ENCODE results near the gene ECI1.

Gene ECI1

GRCh38 chr16:2232094-2232990 lies 19.0 kb downstream of the ECI1 start:
- no peak for FAIRE-seq

- peak; percentile 69 for FAIRE-seq
Measured at GRCh38 chr16:2231016-2231931, 20.1 kb downstream of the ECI1 start.

- no peak for FAIRE-seq
Measured at GRCh38 chr16:2230376-2230775, 21.0 kb downstream of the ECI1 start.

GRCh38 chr16:2229632-2230250 lies 21.6 kb downstream of the ECI1 start:
- no peak for FAIRE-seq

- FAIRE-seq, result no peak
Measured at GRCh38 chr16:2229091-2229490, 22.3 kb downstream of the ECI1 start.

GRCh38 chr16:2228161-2228824 lies 23.1 kb downstream of the ECI1 start:
- no peak for FAIRE-seq

GRCh38 chr16:2226918-2227317 lies 24.5 kb downstream of the ECI1 start:
- FAIRE-seq, result no peak

GRCh38 chr16:2226245-2226793 lies 25.1 kb downstream of the ECI1 start:
- no peak for FAIRE-seq

- FAIRE-seq, result no peak
Measured at GRCh38 chr16:2223942-2224486, 27.4 kb downstream of the ECI1 start.

- FAIRE-seq, result peak; percentile 74
Measured at GRCh38 chr16:2223221-2223941, 28.0 kb downstream of the ECI1 start, which contains the start of gene E4F1. E4F1 (plus strand) TSS chr16:2223591; CDS start chr16:2223614, 23 bp downstream.

- FAIRE-seq, result no peak
Measured at GRCh38 chr16:2216330-2216729, 35.1 kb downstream of the ECI1 start.

GRCh38 chr16:2214719-2214968 lies 36.7 kb downstream of the ECI1 start, which contains the start of gene PGP:
PGP (minus strand) TSS chr16:2214840; CDS start chr16:2214777, 63 bp downstream.
- no peak for FAIRE-seq

GRCh38 chr16:2213817-2214718 lies 37.3 kb downstream of the ECI1 start:
- no peak for FAIRE-seq

GRCh38 chr16:2212362-2213324 lies 38.7 kb downstream of the ECI1 start:
- FAIRE-seq, result no peak

- no peak for FAIRE-seq
Measured at GRCh38 chr16:2211923-2212347, 39.5 kb downstream of the ECI1 start.

GRCh38 chr16:2210386-2211365 lies 40.7 kb downstream of the ECI1 start, which contains the start of gene BRICD5:
BRICD5 (minus strand) TSS chr16:2210863; CDS start chr16:2210833, 30 bp downstream.
- no peak for FAIRE-seq

- FAIRE-seq, result no peak
Measured at GRCh38 chr16:2210009-2210332, 41.4 kb downstream of the ECI1 start.
